Skeletal muscle satellite cell (primary cell): ENCODE measurements around the gene TSPAN17.

Experiments
- H3K27me3 ChIP-seq: 2 replicates; pipeline ENCODE4 v1.7.0; 2013; ENCODE audit warnings: low read length; ENCODE audit not compliant: control insufficient read depth, insufficient read depth
- H3K36me3 ChIP-seq: 2 replicates; pipeline ENCODE4 v1.7.0; 2013; ENCODE audit warnings: mild to moderate bottlenecking, control low read depth, low read length; ENCODE audit not compliant: insufficient read depth
- H3K4me1 ChIP-seq: 2 replicates; pipeline ENCODE4 v1.7.0; 2013; ENCODE audit warnings: low read length; ENCODE audit not compliant: control insufficient read depth, insufficient read depth
- H3K4me2 ChIP-seq: 2 replicates; pipeline ENCODE4 v1.7.0; 2013; ENCODE audit warnings: mild to moderate bottlenecking, low read length
- H3K4me3 ChIP-seq: 2 replicates; pipeline ENCODE4 v1.7.0; 2013; ENCODE audit warnings: low read length
- H3K9ac ChIP-seq: 2 replicates; pipeline ENCODE4 v1.7.0; 2013; ENCODE audit warnings: mild to moderate bottlenecking, low read depth, low read length, moderate library complexity
- H3K9me3 ChIP-seq: replicated peaks from 2 replicates; pipeline ENCODE4 v1.7.0; 2013; ENCODE audit warnings: mild to moderate bottlenecking, control low read depth, low read length

TSPAN17 gene

GRCh38 chr5:176677209-176677939 is 30.1 kb downstream of the TSPAN17 start:
- no peak overlapping the region for H3K4me2 ChIP-seq
- H3K4me3 ChIP-seq = no peak overlapping the region
- no peak overlapping the region for H3K9ac ChIP-seq
- H3K27me3 ChIP-seq = peaks cover 24% of the 10 kb centered on the region
- no peaks in the 10 kb centered on the region for H3K36me3 ChIP-seq
- H3K9me3 ChIP-seq = no peaks in the 10 kb centered on the region
- H3K4me1 ChIP-seq = peaks cover 8% of the 10 kb centered on the region

- Histone ChIP-seq H3K36me3 (no peaks in the 10 kb centered on the region), H3K4me3 (no peak overlapping the region), H3K4me1 (peaks cover 8% of the 10 kb centered on the region)
Measured at GRCh38 chr5:176678584-176678983, 31.3 kb downstream of the TSPAN17 start.

GRCh38 chr5:176679365-176680225 is 32.3 kb downstream of the TSPAN17 start:
- H3K27me3 ChIP-seq = peaks cover 28% of the 10 kb centered on the region

More at GRCh38 chr5:176678584-176678983, 31.3 kb downstream of the TSPAN17 start:
- Histone ChIP-seq H3K27me3 (peaks cover 30% of the 10 kb centered on the region), H3K9me3 (no peaks in the 10 kb centered on the region), H3K4me2 (no peak overlapping the region), H3K9ac (no peak overlapping the region)

GRCh38 chr5:176680226-176680563 is 32.9 kb downstream of the TSPAN17 start:
- H3K4me1 ChIP-seq = peaks cover 8% of the 10 kb centered on the region
- peaks cover 31% of the 10 kb centered on the region for H3K27me3 ChIP-seq
- no peak overlapping the region for H3K4me3 ChIP-seq
- H3K9ac ChIP-seq = no peak overlapping the region
- no peaks in the 10 kb centered on the region for H3K36me3 ChIP-seq
- no peaks in the 10 kb centered on the region for H3K9me3 ChIP-seq
- H3K4me2 ChIP-seq = no peak overlapping the region

More at GRCh38 chr5:176679365-176680225, 32.3 kb downstream of the TSPAN17 start:
- Histone ChIP-seq H3K9me3 (no peaks in the 10 kb centered on the region), H3K36me3 (no peaks in the 10 kb centered on the region), H3K4me1 (peaks cover 8% of the 10 kb centered on the region), H3K4me2 (no peak overlapping the region), H3K4me3 (no peak overlapping the region), H3K9ac (no peak overlapping the region)

GRCh38 chr5:176682016-176682531 is 34.8 kb downstream of the TSPAN17 start:
- no peak overlapping the region for H3K9ac ChIP-seq
- no peaks in the 10 kb centered on the region for H3K4me1 ChIP-seq
- H3K4me2 ChIP-seq = no peak overlapping the region
- no peaks in the 10 kb centered on the region for H3K9me3 ChIP-seq
- H3K36me3 ChIP-seq = no peaks in the 10 kb centered on the region
- H3K4me3 ChIP-seq = no peak overlapping the region
- H3K27me3 ChIP-seq = peaks cover 34% of the 10 kb centered on the region

GRCh38 chr5:176685010-176685409 is 37.7 kb downstream of the TSPAN17 start:
- Histone ChIP-seq H3K9me3 (no peaks in the 10 kb centered on the region), H3K4me3 (no peak overlapping the region), H3K27me3 (peaks cover 31% of the 10 kb centered on the region), H3K36me3 (no peaks in the 10 kb centered on the region), H3K9ac (no peak overlapping the region), H3K4me2 (no peak overlapping the region), H3K4me1 (no peaks in the 10 kb centered on the region)

GRCh38 chr5:176687247-176687646 is 40.0 kb downstream of the TSPAN17 start:
- Histone ChIP-seq H3K9ac (no peak overlapping the region), H3K27me3 (peaks cover 50% of the 10 kb centered on the region), H3K4me1 (no peaks in the 10 kb centered on the region), H3K4me3 (no peak overlapping the region), H3K4me2 (no peak overlapping the region), H3K9me3 (no peaks in the 10 kb centered on the region), H3K36me3 (no peaks in the 10 kb centered on the region)

GRCh38 chr5:176687881-176688280 is 40.6 kb downstream of the TSPAN17 start:
- Histone ChIP-seq H3K9ac (no peak overlapping the region), H3K4me1 (no peaks in the 10 kb centered on the region), H3K4me2 (no peak overlapping the region), H3K27me3 (peaks cover 52% of the 10 kb centered on the region), H3K4me3 (no peak overlapping the region), H3K36me3 (no peaks in the 10 kb centered on the region), H3K9me3 (no peaks in the 10 kb centered on the region)

- H3K4me3 ChIP-seq = no peak overlapping the region
- H3K36me3 ChIP-seq = no peaks in the 10 kb centered on the region
- no peak overlapping the region for H3K9ac ChIP-seq
- no peak overlapping the region for H3K4me2 ChIP-seq
- no peaks in the 10 kb centered on the region for H3K9me3 ChIP-seq
- H3K4me1 ChIP-seq = no peaks in the 10 kb centered on the region
- H3K27me3 ChIP-seq = peaks cover 59% of the 10 kb centered on the region
Measured at GRCh38 chr5:176690911-176691310, 43.6 kb downstream of the TSPAN17 start.

- Histone ChIP-seq H3K9me3 (no peaks in the 10 kb centered on the region), H3K9ac (no peak overlapping the region), H3K4me1 (no peaks in the 10 kb centered on the region), H3K36me3 (no peaks in the 10 kb centered on the region), H3K27me3 (peaks cover 65% of the 10 kb centered on the region), H3K4me2 (no peak overlapping the region), H3K4me3 (no peak overlapping the region)
Measured at GRCh38 chr5:176691524-176691923, 44.2 kb downstream of the TSPAN17 start.

GRCh38 chr5:176692326-176692725 is 45.0 kb downstream of the TSPAN17 start:
- Histone ChIP-seq H3K9ac (no peak overlapping the region), H3K4me1 (no peaks in the 10 kb centered on the region), H3K36me3 (no peaks in the 10 kb centered on the region), H3K27me3 (peaks cover 73% of the 10 kb centered on the region), H3K4me2 (no peak overlapping the region), H3K9me3 (no peaks in the 10 kb centered on the region), H3K4me3 (no peak overlapping the region)
